GM21515 (cell line): ENCODE results near the gene GMDS.

Experiments
- ATAC-seq: cut with Tn5 transposase; IDR thresholded peaks from one replicate; pipeline ENCODE4 v1.9.1; 2021; ENCODE audit not compliant: unreplicated experiment

Gene GMDS

DNA sequence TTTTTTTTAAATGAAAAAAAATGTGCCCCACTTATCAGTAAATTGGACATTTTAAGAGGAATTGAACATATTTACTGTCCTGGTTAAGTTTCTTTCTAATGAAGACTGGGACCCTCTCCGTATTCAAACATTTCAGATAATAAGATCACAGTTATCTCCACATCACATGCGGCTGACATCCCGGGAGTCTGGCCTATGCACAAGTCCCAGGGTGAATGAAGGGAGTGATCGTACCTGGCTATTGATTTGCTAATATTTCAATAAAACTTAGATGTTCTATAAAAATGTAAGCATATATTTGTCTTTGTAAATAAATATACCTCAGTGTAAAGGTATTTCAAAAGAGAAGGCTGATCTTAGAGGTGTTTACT lies 577.6 kb downstream of the GMDS start:
- ATAC-seq = no peak

DNA sequence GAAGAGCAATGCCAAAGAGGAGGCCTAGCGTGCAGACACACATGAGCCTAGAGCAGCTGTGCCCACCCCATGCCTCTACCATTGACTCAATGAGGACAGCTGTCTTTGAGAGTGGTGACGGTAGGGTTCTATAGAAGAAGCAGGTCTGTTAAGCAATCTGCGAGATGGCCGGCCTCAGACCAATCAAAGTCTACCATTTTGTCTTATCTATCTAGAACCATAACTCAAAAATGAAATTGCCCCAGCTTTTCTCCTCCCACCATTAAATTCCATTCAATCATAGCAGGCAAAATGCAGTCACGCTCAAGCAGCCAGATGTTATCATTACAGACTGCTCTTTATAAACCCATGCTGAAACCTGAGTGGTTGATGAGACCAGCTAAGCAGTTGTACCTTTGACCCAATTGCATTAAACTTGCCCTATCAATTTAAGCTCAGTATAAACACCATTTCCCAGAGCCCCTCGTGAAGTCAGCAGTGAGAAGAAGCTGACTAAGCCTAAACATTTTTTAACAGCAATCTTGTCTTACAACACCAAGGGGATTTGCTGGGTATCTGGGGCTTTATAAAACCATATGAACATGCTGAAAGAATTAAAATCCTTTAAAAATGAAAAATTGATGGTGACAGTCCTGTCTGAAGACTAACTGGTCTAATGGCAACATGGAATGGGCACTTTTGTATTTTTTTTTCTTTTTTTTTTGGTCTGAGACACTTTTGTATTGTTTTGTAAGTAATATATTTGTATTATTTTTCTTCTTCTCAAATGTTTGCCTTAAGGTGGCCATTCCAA lies 578.2 kb downstream of the GMDS start:
- ATAC-seq = no peak

DNA sequence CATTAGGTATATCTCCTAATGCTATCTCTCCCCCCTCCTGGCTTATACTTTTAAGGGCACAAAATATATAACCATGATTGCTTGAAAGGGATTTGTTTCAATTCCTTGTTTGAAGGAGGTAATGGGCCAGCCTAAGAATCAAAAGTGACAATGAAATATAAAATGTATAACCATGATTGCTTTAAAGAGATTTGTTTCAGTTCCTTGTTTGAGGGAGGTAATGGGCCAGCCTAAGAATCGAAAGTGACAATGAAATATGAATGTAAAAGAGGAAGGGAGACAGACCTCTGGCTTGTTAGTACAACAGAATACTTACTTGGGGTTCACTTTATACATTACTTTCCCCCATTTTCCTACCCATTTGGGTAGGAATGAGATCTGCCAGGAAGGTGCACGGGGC lies 580.2 kb downstream of the GMDS start:
- ATAC-seq = peak; percentile 95

DNA sequence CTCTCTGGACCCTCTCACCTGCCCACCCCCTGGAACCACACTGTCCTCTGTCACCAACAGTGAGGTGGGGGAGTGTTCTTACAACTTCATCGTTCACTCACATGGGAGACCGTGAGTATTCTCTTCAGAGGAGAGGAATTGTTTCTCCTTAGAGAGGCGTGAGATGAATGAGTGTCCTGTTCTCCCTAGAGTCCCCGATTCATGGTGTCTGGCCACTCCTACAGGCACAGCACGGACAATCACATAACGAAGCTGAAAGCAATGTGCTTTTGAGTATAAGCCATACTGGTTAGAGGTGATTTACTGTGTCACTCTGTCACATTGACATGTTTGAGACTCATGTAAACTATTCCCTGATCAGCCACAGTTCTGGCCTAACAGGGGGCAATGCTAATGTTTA lies 581.1 kb downstream of the GMDS start:
- ATAC-seq = no peak

DNA sequence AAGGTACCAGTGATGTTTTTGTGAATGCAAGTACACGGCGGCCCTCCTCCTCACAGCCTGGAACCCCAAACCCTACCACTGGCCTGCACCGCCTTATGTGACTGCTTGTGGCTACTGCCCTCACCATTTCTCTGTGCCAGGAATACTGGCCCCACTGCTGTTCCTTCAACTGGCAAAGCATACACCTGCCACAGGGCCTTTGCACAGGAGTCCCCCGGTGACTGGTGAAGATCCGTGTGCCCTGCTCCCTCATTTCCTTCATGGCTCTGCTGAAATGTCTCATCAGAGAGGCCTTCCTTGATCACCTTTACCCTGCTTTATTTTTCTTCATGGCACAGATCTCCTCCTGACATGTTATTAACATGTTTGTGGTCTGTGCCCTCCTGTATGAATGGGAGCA lies 581.9 kb downstream of the GMDS start:
- ATAC-seq = no peak

DNA sequence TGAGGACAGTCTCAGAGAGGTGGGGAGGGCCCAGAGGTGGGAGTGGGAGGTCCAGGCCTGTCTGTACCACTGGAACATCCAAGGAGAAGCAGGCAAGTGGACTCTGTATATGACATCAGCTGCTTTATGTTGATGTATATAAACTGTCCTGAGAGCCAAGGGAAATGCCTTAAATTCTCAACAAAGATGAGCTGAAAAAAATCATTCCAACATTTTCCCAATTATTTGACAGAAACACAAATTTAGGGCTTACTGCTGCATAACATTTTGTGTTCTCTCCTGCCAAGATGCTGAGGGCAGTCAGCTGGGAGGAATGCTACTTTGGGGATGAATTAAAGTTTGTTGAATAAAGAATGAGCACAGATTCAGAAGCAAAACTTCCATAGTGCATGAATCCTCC lies 582.9 kb downstream of the GMDS start:
- ATAC-seq = no peak

DNA sequence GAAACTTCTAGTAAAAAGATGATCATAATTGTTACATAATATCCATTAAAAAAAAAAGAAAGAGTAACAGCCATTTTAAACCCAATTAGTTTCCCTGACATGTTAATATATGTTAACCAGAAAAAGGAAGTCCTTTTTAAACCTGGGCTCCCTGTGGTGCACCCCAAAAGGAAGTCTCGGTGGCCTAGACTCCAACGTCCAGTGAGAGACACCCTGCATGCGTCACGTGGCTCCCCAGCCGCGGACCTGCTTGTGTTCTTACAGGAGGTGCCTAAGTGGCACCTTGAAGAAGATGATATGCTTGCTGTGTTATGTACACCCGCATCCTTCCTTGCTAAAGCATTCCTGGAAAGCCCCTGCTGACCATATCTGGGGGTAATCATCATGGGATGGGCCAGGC lies 585.6 kb downstream of the GMDS start:
- ATAC-seq = no peak

DNA sequence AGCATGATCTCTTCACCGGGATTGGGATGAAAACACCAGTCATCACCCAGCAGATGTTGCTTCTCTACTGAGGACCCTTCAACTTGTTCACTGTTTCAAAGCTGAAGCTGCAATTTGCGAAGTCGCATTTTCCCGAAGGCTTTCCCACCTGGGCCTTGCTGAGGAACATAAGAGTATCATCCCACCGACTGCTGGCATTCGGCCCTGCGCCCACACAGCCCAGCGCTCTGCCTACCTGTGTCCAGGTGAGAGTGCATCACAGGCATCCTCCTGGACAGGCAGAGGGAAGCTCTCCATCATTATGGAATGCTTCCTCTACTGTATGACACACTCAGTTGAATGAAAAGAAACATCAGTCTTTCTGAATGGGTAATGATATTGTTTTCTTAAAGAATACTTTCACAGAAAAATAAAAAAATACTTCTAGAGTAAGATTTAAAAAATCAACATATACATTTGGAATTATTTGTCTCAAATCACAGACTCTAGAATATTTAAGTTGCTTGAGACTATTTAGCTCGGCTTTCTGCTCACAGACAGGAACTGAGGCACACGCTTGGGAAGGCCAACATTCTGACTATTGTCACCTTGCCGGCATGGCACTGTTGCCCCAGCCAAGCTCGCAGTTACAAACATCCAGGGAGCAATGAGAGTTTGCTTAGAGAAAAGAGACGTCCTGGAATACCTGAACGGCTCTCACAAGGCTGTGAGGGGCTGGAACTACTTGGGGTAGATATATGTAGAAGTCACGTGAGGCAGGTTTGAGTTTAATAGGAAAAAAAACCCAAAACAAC lies 587.0 kb downstream of the GMDS start:
- no peak for ATAC-seq

DNA sequence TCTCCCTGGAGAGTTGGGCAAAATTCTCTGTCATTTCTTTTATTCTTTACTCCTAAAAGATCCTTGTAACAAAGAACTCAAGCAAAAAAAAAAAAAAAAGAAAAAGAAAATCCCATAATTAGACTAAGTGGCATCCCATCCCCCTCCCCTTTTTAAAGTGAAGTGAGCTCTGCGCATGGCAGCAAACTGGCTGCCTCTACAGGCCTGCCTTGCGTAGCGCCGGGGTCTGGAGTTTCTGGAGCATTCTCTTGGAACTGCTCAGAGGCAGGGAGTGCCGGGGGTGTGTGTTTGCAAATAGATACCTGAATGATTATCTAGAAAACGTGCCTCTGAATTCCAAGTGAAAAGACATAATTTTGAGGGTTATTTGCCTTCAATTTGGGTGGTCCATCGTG lies 587.6 kb downstream of the GMDS start:
- ATAC-seq = no peak

DNA sequence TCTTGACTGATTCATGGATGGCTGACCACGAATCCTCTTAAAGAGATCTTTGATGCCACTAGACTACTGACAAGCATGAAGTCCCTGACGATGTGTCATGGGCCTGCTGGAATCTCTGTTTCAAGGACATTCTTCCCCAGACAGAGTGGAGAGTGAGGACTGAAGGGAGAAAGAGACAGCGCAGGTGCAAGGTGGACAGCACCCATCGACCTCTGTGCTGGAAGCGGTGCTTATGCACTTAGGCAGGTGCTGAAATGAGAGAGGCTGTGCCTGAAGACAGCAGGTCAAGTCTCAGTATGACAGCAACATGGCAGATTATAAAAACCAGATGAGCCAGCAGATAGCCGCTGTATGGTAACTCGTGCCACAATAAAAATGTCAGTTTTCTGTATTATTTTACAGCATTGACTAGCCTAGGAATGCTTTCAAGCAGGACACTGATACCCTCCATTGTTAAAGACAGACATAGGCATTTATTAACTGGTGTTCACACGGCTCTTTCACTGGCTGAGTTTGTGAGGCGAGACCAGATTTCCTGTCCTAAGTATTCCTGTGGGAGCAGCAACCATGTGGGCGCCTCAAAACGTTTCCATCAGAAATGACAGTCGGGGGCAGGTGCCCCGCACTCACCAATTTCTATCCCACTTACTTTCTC lies 588.2 kb downstream of the GMDS start:
- no peak for ATAC-seq

DNA sequence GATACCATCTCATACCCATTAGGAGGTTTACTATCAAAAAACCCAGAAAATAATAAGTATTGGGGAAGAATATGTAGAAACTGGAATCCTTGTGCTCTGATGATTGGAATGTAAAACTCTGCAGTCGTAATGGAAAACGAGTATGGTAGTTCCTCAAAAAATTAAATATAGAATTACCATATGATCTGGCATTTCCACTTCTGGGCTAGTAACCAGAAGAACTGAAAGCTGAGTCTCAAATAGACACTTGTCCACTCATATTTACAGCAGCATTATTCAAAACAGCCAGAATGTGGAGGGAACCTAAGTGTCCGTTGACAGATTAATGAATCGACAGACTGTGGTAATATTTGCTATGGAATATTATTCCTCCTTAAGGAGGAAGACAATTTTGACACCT lies 591.4 kb downstream of the GMDS start:
- ATAC-seq = no peak

DNA sequence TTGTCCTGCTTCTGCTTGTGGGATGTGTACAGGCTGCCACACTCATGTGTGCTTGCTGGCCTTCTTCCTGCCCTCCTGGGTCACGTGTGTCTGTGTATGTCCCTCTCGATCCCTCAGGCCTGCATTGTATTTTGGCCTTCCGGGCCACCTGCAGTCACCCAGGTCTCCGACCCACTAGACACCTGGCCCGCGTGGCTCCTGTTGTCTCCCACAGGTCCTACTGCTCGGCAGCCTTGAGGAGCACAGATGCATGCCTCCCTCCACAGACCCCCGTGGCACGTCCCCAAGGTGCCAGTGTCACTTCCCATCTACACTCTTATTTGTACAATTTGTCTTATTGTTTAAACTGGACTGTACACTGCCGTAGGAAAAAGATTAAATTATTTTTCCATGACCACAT lies 592.6 kb downstream of the GMDS start:
- ATAC-seq = no peak

DNA sequence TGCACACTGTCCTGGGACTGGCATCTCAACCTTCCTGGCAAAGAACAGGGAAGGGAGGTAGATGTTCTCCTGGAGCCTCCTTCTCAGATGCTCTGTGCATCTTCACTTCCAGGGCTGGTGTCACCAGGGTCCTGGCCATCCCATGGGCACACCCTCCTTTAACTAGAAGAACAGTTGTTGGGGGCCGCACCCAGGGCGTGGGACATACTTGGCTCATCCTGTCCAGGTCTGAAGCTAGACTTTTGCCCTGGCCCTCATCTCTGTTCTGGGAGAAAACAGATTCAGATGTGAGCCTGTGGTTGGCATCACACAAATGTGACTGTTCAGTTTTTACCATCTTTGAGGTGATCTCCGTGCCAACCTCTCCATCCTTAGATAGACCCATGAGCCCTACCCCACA lies 594.0 kb downstream of the GMDS start:
- ATAC-seq = no peak

DNA sequence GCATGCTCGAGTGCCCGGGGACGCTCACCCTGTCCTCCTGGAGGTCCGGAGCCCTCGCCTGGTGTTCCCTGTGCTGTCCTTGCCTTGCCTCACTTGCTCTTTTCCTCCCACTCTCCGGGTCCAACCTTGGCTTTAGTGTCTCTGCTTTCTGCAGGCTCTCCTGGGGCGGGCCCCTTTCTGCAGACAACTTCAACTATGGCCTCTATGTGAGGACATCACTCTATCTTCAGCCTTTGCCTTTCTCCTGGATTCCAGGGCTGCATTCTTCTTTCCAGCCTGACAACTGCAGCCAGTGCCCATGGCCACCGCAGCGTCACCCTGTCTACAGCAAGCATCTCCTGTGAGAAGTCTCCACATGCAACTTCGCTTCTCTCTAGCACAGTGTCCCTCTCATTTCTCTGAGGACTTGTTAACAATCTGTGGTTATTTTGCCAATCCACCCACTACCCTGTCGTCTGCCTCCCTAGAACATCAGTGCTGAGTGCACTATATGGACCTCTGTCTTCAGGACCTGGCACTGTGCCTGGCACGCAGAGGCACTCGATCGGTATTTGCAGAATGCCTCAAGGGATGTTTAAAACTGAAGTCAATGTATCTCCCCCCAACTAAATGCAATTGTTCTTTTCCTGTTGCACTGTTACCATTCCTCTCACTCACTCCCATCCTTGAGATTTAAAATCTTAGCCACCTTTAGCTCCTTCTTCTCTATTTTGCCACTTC lies 599.8 kb downstream of the GMDS start:
- no peak for ATAC-seq

DNA sequence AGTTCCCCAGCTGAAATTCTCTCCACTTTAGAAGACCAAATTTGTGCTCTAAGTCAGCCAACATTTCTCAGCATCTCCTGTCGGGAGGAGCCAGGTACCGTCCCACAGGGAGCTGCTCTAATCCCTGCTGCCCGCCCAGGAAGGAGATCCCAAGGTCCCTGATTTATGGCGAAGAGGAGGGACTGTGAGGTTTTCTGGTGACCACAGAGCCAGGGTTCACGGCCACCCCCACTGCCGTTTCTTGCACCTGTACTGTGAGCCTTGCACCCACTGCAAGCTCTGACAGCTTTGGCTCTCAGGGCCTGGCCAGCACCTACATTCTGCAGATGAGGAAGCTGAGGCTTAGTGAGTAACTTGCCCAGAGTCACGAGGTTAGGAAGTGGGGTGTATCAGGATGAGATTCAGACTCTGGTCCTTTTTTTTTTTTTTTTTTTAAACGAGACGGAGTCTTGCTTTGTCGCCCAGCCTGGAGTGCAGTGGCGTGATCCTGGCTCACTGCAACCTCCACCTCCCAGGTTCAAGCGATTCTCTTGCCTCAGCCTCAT lies 600.8 kb downstream of the GMDS start:
- no peak for ATAC-seq

DNA sequence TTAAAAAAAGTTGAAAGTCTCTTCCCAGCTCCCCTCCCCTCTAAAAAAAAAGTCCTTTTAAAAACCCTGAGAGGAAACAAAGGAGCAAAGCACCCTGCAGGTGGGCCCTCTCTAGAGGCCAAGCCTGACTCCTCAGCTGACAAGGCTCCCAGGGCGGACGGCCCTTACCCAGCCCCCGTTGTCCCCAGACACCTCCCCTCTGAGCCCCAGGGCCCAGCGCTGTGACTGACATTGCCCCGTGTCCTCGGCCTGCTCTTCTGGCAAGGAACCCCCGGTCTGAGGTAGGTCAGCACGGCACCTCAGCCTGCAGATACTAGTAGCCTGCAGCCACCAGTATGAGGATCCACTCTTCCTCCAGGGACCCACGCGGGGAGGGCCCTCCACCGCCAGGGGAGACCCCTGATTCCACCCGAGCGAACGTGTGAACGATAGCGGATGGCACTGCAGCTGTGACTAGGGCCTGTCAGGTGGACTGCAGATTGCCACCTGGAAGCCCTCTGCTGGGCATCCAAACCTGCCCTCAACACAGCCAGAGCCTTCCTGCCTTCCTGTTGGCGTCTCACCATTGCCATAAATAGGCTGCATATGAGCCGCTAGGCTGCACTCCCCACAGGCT lies 601.5 kb downstream of the GMDS start:
- ATAC-seq = no peak

DNA sequence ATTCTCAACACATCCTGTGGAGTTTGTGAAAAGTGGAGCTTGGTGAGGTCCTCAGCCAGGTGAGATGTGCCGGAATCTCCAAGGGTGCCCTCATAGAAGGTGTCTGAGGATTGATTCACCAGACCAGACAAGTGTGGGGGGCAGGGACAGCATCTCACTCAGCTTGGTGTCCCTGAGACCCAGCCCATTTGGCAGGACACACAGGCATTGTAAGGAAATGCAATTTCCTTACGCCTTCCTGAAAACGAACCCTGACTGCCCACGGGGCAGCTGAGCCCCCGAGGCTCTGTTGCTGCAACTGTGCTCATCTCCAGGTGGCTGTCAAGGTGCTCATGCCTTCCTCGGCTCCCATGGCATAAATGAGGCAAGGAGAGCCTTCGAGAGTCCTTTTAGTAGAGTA lies 602.3 kb downstream of the GMDS start:
- ATAC-seq = no peak

DNA sequence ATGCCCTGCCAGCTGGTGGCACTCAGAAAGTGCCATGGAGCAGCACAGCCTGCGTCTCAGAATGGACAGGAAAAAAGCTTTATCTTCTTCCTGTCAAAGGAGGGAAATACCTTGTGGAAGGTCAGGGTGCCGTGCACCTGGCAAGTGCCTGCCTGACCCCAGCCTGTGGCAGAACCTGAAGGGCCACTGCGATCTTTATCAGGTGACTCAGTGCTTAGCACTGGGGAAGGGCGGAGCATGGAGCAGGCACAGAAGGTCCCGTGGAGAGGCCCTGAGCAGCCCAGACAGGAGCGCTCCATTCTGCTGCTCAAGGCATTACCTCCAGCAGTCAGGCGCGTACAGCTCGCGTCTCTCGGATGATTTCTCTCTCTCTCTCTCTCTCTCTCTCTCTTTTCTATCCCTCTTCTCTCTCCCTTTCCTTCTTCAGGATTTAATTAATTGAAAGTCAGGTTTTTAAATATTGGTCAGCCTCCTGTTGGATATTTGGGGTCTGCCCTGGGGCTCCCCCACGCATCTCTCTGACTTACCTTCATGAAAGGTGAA lies 604.0 kb downstream of the GMDS start:
- ATAC-seq = no peak

DNA sequence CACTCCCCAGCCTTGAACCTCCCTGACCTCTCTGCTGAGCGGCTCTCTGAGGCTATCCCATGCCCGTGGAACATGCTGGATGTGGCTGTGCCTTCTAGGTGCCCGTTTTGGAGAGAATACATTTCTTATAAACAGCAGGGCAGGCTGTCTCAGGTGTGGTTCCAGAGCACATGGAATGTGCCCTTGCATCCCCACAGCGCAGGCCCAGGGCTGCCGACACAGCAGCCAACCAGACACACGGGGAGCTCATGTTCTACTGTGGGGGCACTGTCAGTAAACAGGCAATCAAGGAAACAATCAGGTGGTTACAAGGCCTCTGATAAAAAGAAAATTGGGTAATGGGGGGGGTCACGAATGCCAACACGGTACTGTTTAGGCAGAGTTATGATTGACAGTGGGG lies 604.9 kb downstream of the GMDS start:
- no peak for ATAC-seq

DNA sequence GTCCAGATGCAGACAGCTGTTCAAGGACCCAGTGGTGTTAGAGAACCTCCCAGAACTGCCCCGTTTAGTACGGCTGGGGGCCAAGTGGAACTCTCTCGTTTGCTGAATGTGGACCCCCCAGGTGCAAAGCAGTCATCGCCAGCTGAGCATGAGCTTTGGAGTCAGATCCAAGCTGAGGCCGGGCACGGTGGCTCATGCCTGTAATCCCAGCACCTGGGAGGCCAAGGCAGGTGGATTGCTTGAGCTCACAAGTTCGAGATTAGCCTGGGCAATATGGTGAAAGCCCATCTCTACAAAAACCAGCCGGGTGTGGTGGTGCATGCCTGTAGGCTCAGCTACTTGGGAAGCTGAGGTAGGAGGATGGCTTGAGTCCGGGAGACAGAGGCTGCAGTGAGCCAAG lies 606.0 kb downstream of the GMDS start:
- ATAC-seq = no peak
